Peyer's patch (tissue), 4 donors: ENCODE data around the gene LRRN2. TPM values are rescaled to one million over a fixed set of nuclear protein-coding genes. Genes with fewer than 3 reads are reported as not detected.

ENCODE experiments used
- DNase-seq, 3 donors: peaks; one replicate each; pipeline ENCODE4 v3.0.0-alpha.2; 2017 to 2019
- H3K27ac ChIP-seq, 4 donors: fragments of 200-600 bp; sonication (generic); one replicate each; pipeline ENCODE4 v1.5.1; 2016 to 2019
- H3K27me3 ChIP-seq, 2 donors: fragments of 200-600 bp; sonication (generic); one replicate each; pipeline ENCODE4 v1.5.1; 2019
- H3K36me3 ChIP-seq, 3 donors: fragments of 200-600 bp; sonication (generic); one replicate each; pipeline ENCODE4 v1.5.1; 2016 to 2019
- H3K4me1 ChIP-seq, 4 donors: fragments of 200-600 bp; sonication (generic); one replicate each; pipeline ENCODE4 v1.5.1; 2016 to 2019
- H3K4me3 ChIP-seq, 4 donors: fragments of 200-600 bp; sonication (generic); 1 replicate in 3 of 4; 2 replicates in 1 of 4; pipeline ENCODE4 v1.5.1; 2016 to 2019; ENCODE audit warnings: mild to moderate bottlenecking in 1 of 4
- H3K9me3 ChIP-seq, 4 donors: fragments of 200-600 bp; sonication (generic); one replicate each; pipeline ENCODE4 v1.5.1; 2016 to 2019; ENCODE audit warnings: mild to moderate bottlenecking in 1 of 4
- CTCF ChIP-seq, 6 experiments: fragments of 450-650 bp in 4 of 6; fragments of 200-600 bp in 2 of 6; sonication (generic) in 1 of 6; IDR thresholded peaks; one replicate each; pipeline ENCODE4 v1.5.1; 2017 to 2019; ENCODE audit warnings: antibody characterized with exemption in 6 of 6, mild to moderate bottlenecking in 3 of 6, moderate library complexity in 1 of 6
- POLR2A ChIP-seq, 2 donors: fragments of 450-650 bp; IDR thresholded peaks; one replicate each; pipeline ENCODE4 v1.5.1; 2017; ENCODE audit warnings: antibody characterized with exemption in 2 of 2, mild to moderate bottlenecking in 2 of 2, moderate library complexity in 2 of 2
- total RNA-seq, 4 donors: library from RNA; depleted of rRNA; stranded (reverse); fragments of >200 nt; gene quantifications; one replicate each; pipeline ENCODE4 v1.1.0, GENCODE V29; 2016

LRRN2 gene
- total RNA-seq, 4 donors from 2014 or later = 0.66 to 1.6 (median 0.70) TPM; not detected in 1

- Histone ChIP-seq H3K4me1 (peaks cover 0 to under 1% (median 0%) of the 10 kb centered on the region in 4 donors), H3K36me3 (no peaks in the 10 kb centered on the region), H3K9me3 (no peaks in the 10 kb centered on the region), H3K27ac (peak overlapping the region in 1 of 4 donors; percentile 42), H3K27me3 (no peaks in the 10 kb centered on the region), H3K4me3 (no peak overlapping the region)
- DNase-seq = peak in 2 of 3 donors; percentile 71
- TF ChIP-seq POLR2A (IDR thresholded peaks at IDR 0.05) (no peak), CTCF (IDR thresholded peaks at IDR 0.05) (no peak)
Measured at GRCh38 chr1:204584699-204585372, 100.7 kb downstream of the LRRN2 start.

DNA sequence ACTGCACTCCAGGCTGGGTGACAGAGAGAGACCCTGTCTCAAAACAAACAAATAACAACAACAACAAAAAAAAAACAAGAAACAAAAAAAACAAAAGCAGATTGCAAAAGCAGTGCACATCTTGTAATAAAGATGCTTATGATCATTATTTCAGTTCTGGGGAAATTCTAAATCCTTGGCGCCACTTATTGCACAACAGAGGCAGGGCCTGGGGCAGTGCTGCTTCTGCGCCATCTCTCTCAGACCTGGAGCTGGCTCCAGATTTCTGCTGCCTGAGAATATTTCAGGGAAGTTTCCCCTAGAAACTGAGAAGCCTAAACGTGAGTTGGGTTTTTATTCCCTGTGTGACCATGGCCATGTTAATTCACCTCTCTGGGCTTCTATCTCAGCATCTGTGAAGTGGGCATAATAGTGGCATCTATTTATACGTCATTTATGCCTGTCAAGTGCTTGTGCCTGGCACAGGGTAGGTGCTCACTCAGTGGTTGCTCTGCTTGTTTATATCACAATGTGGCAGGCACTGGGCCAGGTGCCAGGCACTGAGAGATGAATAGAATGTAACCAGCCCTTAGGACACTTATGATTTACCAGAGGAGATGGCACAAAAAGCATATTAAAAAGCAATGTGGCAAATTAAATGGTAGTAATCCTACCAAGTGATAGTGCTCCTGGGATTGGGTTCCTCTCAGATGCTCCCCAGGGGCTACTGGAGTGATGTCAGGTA, 101.5 kb downstream of the LRRN2 start:
- Histone ChIP-seq H3K27me3 (no peaks in the 10 kb centered on the region), H3K4me3 (no peak overlapping the region), H3K9me3 (no peaks in the 10 kb centered on the region), H3K27ac (no peak overlapping the region), H3K4me1 (peaks cover 0 to 4% (median 0%) of the 10 kb centered on the region in 4 donors), H3K36me3 (no peaks in the 10 kb centered on the region)
- TF ChIP-seq CTCF (IDR thresholded peaks at IDR 0.05) = no peak
- no peak for TF ChIP-seq POLR2A (IDR thresholded peaks at IDR 0.05)
- no peak for DNase-seq

DNA sequence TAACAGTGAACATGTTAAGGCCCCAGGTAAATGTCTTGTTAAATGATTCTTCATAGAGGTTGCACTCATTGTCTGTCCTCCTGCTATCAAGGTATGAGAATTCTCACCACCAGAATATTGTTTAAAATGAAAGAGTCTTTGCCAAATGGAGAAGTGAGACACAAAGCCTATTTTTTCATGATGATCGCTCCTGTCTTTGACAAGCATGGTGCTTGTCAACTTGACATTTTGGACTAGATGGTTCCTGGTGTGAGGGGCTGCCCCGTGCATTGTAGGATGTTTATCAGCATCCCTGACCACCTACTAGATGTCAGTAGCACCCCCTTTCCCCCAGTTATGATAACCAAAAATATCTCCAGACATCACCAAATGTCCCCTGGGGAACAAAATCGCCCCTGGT, 103.8 kb downstream of the LRRN2 start:
- TF ChIP-seq CTCF (IDR thresholded peaks at IDR 0.05) (no peak), POLR2A (IDR thresholded peaks at IDR 0.05) (no peak)
- Histone ChIP-seq H3K9me3 (no peaks in the 10 kb centered on the region), H3K27me3 (no peaks in the 10 kb centered on the region), H3K4me1 (peaks cover 0 to 8% (median 2%) of the 10 kb centered on the region in 4 donors), H3K36me3 (no peaks in the 10 kb centered on the region), H3K4me3 (no peak overlapping the region), H3K27ac (no peak overlapping the region)
- DNase-seq = no peak

- TF ChIP-seq CTCF (IDR thresholded peaks at IDR 0.05) (no peak), POLR2A (IDR thresholded peaks at IDR 0.05) (no peak)
- Histone ChIP-seq H3K4me1 (peaks cover 0 to 8% (median 2%) of the 10 kb centered on the region in 4 donors), H3K36me3 (no peaks in the 10 kb centered on the region), H3K4me3 (no peak overlapping the region), H3K9me3 (no peaks in the 10 kb centered on the region), H3K27ac (no peak overlapping the region), H3K27me3 (no peaks in the 10 kb centered on the region)
- DNase-seq = no peak
Measured at GRCh38 chr1:204580862-204581261, 104.7 kb downstream of the LRRN2 start.

- H3K9me3 ChIP-seq = no peaks in the 10 kb centered on the region
- no peak for DNase-seq
- no peaks in the 10 kb centered on the region for H3K27me3 ChIP-seq
- TF ChIP-seq POLR2A (IDR thresholded peaks at IDR 0.05) = no peak
- no peak for TF ChIP-seq CTCF (IDR thresholded peaks at IDR 0.05)
- no peaks in the 10 kb centered on the region for H3K36me3 ChIP-seq
- H3K4me3 ChIP-seq = peak overlapping the region; percentile 37 to 43 (median 38)
- H3K4me1 ChIP-seq = peaks cover 0 to 8% (median 2%) of the 10 kb centered on the region in 4 donors
- peak overlapping the region; percentile 33 to 88 (median 68) for H3K27ac ChIP-seq
Measured at GRCh38 chr1:204579681-204580080, 105.9 kb downstream of the LRRN2 start.
